ENCODE data around the gene SAV1. TPM values are rescaled to one million over a fixed set of nuclear protein-coding genes. Genes with fewer than 3 reads are reported as not detected.

Gene SAV1
- total RNA-seq, 1 experiment from 2014 or later = 37.1 TPM

GRCh38 chr14:50659327-50659974 is 8.7 kb downstream of the SAV1 start:
- H3K4me2 ChIP-seq = no peak overlapping the region
- peaks cover 5% of the 10 kb centered on the region; the same call in 1 of the 2 replicates for H3K9me3 ChIP-seq (ENCODE audit: insufficient read depth, low read depth)
- no TSS peak for BruUV-seq (replicated peaks)
- H3K36me3 ChIP-seq (ENCODE audit: low read depth) = peaks cover 23% of the 10 kb centered on the region
- intact Hi-C loops (cut with micrococcal nuclease; ENCODE audit: unreplicated experiment) = no loop called here
- H3K79me2 ChIP-seq (ENCODE audit: low read depth) = peaks cover 64% of the 10 kb centered on the region
- peaks cover 9% of the 10 kb centered on the region for H3K4me1 ChIP-seq (replicated peaks; ENCODE audit: insufficient read depth)
- DNase-seq = no peak
- TF ChIP-seq EZH2 (IDR thresholded peaks at IDR 0.05; ENCODE audit: low read depth) (no peak), CTCF (conservative IDR thresholded peaks at IDR 0.05) (no peak)
- H3F3A ChIP-seq (ENCODE audit: insufficient read depth, low read depth) = no peaks in the 10 kb centered on the region
- no peak overlapping the region for H2AFZ ChIP-seq
- no peak overlapping the region for H3K27ac ChIP-seq
- POLR2A ChIA-PET (ENCODE audit: unreplicated experiment) = no interaction called here
- H4K20me1 ChIP-seq (ENCODE audit: insufficient read depth) = no peaks in the 10 kb centered on the region
- CTCF ChIA-PET = no interaction called here
- no peaks in the 10 kb centered on the region for H3K27me3 ChIP-seq (ENCODE audit: insufficient read depth, low read depth)
- no peak overlapping the region for H3K4me3 ChIP-seq
- H3K9me2 ChIP-seq (ENCODE audit: insufficient read depth) = no peaks in the 10 kb centered on the region

GRCh38 chr14:50658203-50658602 is 9.9 kb downstream of the SAV1 start:
- no peak for DNase-seq
- H2AFZ ChIP-seq = no peak overlapping the region
- POLR2A ChIA-PET (ENCODE audit: unreplicated experiment) = no interaction called here
- peaks cover 14% of the 10 kb centered on the region for H3K36me3 ChIP-seq (ENCODE audit: low read depth)
- CTCF ChIA-PET = interaction anchor here (0.6 kb wide), 1 partner anchor 117 kb away, joined by 4 read pairs; no protein-coding TSS in a partner anchor
- no peak overlapping the region for H3K27ac ChIP-seq
- H3F3A ChIP-seq (ENCODE audit: insufficient read depth, low read depth) = no peaks in the 10 kb centered on the region
- no peaks in the 10 kb centered on the region for H4K20me1 ChIP-seq (ENCODE audit: insufficient read depth)
- peaks cover 64% of the 10 kb centered on the region for H3K79me2 ChIP-seq (ENCODE audit: low read depth)
- no peak for TF ChIP-seq CTCF (conservative IDR thresholded peaks at IDR 0.05)
- TF ChIP-seq EZH2 (IDR thresholded peaks at IDR 0.05; ENCODE audit: low read depth) = no peak
- no peaks in the 10 kb centered on the region for H3K27me3 ChIP-seq (ENCODE audit: insufficient read depth, low read depth)
- H3K9me3 ChIP-seq (ENCODE audit: insufficient read depth, low read depth) = peaks cover 5% of the 10 kb centered on the region; the same call in 1 of the 2 replicates
- intact Hi-C loops (cut with micrococcal nuclease; ENCODE audit: unreplicated experiment) = no loop called here
- no peak overlapping the region for H3K4me2 ChIP-seq
- no peak overlapping the region for H3K4me3 ChIP-seq
- no TSS peak for BruUV-seq (replicated peaks)
- no peaks in the 10 kb centered on the region for H3K9me2 ChIP-seq (ENCODE audit: insufficient read depth)
- H3K4me1 ChIP-seq (replicated peaks; ENCODE audit: insufficient read depth) = peaks cover 9% of the 10 kb centered on the region

- Histone ChIP-seq H3K27me3 (ENCODE audit: insufficient read depth, low read depth) (no peaks in the 10 kb centered on the region), H3K4me1 (replicated peaks; ENCODE audit: insufficient read depth) (peaks cover 9% of the 10 kb centered on the region), H3K27ac (no peak overlapping the region), H3K9me3 (ENCODE audit: insufficient read depth, low read depth) (peaks cover 5% of the 10 kb centered on the region; the same call in 1 of the 2 replicates), H4K20me1 (ENCODE audit: insufficient read depth) (no peaks in the 10 kb centered on the region), H3F3A (ENCODE audit: insufficient read depth, low read depth) (no peaks in the 10 kb centered on the region), H3K4me3 (no peak overlapping the region), H3K36me3 (ENCODE audit: low read depth) (peaks cover 14% of the 10 kb centered on the region), H3K79me2 (ENCODE audit: low read depth) (peaks cover 68% of the 10 kb centered on the region), H2AFZ (no peak overlapping the region), H3K4me2 (no peak overlapping the region), H3K9me2 (ENCODE audit: insufficient read depth) (no peaks in the 10 kb centered on the region)
- POLR2A ChIA-PET (ENCODE audit: unreplicated experiment) = no interaction called here
- no peak for TF ChIP-seq EZH2 (IDR thresholded peaks at IDR 0.05; ENCODE audit: low read depth)
- no peak for TF ChIP-seq CTCF (conservative IDR thresholded peaks at IDR 0.05)
- CTCF ChIA-PET = interaction anchor here (0.6 kb wide), 1 partner anchor 117 kb away, joined by 4 read pairs; no protein-coding TSS in a partner anchor
- BruUV-seq (replicated peaks) = no TSS peak
- no peak for DNase-seq
- intact Hi-C loops (cut with micrococcal nuclease; ENCODE audit: unreplicated experiment) = no loop called here
Measured at GRCh38 chr14:50657753-50658152, 10.4 kb downstream of the SAV1 start.
